HG03095 (cell line): ENCODE data around the gene HHEX.

Experiments
- ATAC-seq: cut with Tn5 transposase; IDR thresholded peaks from one replicate; pipeline ENCODE4 v1.9.1; 2021; ENCODE audit warnings: moderate library complexity; ENCODE audit not compliant: unreplicated experiment

Gene HHEX

DNA sequence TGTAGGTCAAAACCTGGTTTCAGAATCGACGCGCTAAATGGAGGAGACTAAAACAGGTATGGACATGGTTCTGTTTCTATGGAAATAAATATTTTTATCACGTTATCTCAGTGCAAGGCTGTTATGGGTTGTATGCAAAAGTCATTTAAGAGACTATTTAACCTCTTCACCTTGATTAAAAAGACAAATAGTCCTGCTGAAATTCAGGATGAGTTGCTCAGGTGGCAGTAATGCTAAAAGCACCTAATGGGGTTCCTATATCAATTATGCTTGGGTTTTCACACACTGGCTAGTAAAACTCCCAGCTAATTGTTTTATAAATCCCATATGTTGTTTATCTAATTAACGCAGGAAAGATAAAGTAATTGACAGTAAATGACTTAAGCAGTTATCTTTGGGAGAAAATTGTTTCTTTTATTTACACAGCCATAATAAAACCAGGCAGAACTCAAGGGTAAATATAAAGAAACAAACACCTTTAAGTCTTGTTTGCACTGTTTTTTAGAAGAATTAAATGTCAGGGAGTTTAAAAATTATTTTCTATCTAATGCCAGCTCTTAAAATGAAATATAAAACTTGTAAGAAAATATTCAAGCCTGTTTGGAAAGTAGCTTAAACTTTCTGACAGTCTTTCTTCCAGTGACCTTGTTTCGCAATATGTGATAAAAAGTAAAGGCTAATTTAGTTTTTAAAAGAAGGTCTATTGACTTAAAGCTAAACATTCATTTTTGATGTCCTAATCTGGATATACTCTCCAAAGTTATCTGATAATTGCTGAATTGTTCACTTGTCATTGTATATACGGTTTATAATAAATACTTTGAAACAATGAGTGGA lies 3.2 kb downstream of the HHEX start:
- no peak for ATAC-seq

DNA sequence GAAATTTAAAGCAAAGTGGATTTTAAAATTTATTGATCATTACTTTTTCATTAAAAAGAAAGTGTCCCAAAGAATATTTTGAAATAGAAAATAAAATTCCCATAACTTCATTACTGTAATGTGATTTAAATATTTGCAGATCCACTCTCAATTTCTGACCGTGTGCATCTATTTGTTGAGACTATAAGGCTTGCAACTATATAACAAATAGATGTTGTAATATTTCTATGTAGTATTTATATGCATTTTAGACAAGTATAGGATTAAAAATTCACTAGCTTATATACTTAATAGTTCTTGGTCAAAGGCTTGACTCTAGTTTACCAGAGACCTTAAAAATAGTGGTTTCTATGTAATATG lies 3.8 kb downstream of the HHEX start:
- no peak for ATAC-seq

DNA sequence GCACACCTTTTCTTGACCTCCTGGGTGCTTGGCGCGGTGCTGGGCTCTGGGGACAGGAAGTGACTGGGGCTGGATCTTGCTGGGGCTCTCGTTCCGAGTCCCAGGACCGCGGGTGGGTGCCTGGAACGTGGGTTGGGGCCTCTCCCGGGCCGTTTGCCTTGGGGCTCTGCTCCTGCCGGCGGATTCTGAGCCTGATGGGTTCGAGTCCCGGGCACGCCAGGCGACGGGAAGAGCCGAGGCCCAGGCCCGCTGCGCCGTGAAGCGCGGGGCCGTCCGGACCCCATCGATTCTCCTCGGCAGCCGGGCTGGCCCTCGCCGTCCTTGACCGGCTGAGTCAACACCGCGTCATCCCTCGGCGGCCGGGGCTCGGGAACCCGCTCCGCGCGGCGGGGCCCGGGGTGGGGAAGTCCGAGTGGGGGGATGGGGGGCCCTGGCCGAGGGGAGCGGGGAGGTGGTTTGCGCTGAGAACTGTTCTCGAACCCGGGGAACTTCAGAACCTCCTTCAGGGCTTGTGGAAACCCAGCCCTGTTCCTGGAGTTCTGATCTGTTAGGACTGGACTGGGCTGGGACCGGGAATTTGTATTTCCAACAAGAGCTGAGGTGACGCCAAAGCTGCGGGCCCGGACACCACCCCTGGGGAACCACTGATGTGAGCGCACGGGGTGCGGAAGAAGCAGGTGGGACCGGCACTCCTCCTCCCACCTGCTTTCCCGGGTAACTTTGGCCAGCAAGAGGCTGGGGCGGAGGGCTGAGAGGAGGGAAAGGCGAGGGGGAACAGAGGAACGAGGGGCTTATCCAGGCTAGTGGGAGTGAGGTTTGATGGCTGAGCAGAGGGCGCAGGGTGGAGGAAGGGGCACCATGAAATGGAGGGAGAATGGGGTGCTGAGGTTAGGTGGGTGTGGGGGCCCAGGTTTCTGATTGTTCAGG lies 6.2 kb downstream of the HHEX start:
- no peak for ATAC-seq

DNA sequence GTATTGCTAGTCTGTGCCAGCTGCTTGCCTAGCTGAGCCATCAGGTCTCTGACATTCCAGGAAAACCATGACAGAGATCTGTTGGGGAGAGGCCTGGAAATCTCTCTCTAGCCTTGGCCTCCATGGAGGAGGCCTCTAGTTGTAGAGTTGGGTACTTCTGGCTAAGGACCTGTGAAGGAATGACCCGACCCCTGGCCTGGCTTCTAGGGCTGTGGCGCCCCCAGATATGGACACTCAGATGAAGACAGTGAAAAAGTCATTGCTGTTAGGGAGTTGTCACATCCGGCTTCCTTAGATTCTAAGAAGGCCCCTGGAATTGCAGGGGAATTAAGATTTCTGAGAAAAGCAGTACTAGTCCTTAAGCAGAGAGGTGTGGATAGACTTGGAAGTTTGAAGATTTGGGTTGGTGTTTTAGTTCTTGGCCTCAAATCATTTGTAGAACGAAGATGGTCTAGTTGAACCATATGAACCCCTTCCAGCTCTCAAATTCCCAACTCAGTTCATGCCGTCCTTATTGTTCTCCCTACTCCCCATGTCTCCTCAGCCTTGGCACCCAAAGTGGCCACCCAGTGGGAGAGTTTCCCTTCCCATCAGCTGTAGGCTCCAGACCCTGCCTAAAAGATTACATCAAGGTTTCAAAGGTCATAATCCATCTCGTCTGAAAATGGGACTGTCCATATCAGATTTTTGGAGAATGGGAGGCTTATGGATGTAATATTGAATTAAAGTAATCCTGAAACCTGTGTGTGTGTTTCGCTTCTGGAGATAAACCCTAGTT lies 7.0 kb downstream of the HHEX start:
- ATAC-seq = no peak

DNA sequence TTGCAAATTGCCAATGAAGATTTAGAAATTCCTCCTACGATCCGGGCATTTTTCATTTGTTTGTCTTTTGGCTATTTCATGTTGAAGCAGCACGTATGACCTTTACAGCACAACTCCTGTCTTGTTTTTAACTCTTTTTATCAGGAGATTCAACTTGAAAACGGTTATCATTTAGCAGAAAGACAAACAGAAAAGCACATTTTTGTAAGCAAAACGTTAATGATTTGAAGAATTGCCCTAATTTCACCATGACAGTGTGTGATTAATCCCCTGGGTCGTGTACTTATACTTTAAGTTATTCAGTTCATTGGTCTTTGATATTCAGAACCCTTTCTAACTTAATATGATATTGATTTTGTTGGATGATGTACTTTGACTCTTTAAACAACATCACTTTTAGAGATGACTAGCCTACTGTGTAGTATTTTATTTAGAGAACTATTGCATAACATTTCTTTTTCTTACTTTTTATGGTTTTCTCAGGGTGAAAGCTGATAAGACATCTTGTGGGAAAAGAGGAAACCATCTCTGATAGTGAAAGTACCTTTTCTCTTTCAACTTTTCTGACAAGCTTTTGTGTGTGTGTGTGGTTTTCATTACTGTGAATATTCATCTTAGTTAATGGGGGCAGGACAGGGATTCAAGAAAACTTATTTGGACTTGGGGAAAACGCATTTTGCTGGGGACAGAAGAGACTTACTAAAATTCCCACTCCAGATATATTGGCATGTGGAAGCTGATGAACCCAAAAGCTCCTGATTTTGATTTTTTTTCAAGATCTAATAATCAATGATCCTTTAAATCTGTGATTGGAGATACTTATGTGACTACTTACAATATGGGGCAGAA lies 8.1 kb downstream of the HHEX start:
- ATAC-seq = no peak

DNA sequence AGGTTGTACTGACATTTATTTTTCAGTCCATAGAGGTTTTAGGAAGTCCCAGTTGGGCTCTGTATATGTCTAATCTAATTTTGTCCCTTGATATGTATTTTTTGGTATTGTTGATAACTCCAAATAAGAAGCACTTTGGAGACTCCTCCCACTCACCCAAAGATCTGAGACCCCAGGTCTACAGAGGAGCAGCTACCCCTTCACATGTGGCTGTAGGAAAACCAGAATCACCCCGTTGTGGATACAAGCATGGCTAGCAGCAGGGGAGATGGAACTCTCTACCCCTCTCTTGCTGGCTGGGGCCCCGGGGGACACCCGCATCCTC lies 9.4 kb downstream of the HHEX start:
- no peak for ATAC-seq

DNA sequence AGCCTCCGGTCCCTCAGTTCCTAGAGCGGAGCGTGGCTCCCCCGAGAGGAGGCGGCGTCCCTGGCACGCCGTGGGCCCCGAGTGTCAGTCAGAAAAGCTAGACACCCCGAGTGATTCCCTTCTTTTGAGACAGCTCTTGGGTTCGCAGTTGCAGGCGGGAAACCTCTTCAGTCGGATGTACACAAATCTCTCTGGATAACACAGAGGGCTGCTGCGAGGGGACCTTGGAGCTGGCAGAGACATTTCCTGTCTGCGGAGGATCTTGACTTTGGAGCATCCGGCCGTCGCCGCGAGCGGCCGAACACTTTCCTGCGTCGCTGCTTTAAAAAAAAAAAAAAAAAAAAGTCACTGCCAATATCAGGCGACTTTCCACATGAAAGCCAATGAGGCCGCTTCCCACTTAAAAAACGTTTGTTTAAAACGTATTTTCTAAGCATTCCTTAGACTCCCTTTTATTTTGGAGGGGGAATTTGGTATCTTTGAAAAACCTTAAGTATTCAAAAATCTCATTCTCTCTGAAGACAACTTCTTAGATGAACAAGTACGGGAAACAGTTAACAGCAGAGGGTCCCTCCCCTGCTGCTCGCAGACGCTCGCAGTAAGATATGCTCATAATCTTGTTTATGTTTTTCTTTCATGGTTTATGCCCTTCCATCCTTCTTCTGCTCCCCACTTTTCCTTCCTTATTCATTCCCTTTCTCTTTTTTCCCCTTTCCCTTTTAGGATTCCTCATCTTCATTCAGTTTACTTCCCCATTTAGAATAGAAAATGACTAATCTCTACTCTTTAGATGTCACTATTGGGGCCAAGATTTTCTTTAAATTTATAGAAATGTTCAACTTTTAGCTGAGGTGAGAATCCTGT lies 10.0 kb downstream of the HHEX start:
- no peak for ATAC-seq

DNA sequence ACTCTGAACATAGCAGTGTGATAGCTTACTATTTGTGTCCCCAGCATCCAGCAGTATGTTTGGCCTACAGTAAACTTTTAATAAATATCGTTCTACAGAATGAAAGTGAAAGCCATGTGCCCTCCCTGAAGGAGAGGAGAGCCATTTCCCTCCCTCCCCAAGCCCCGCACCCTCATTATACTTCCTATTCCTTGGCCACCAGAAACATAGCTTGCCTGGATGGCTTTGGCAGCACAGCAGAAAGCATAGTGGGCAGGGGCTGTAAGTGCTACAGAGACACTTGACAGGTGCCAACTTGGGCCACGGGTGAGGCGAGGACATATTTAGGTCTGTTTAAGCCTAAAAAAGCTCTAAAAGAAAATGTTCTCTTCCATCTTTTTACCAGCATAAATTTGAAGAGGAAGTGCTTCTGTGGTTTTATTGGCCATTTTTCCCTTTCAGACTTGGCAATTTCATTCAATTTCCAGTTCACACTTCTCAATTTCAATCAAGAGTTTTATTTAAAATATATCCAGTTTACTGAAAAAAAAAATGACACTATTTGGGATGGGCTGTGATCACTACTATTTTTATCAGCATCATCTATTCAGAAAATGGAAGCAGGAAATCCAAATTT lies 12.7 kb downstream of the HHEX start:
- ATAC-seq = no peak

DNA sequence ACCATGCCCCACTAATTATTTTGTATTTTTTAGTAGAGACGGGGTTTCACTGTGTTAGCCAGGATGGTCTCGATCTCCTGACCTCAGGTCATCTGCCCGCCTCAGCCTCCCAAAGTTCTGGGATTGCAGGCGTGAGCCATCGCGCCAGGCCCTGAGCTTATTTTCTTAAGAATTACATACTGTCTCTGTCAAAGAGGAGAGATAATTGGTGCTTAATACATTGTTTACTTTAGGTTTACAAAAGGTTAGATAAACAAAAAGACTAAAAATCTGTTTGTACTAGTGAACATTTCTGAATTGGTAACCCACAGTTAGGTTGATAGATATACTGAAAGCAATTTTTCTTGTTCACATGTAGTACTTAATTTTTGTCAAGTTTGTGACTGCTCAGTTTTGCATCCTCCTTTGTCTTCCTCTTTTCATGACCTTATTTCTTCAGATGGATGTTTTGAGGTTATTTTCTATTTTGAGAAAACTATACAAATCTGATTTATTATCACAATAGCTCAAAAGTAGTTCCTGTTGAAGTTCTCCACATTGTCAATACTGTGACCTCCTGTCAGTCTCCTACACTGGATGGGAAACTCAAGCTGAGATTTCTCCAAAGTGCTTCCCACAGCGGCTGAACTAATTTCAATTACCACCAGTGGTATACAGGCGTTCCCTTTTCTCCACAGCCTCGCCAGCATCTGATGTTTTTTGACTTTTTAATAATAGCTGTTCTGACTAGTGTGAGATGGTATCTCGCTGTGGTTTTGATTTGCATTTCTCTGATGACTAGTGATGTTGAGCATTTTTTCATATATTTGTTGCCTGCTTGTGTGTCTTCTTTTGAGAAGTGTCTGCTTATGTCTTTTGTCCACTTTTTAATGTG lies 22.5 kb downstream of the HHEX start:
- ATAC-seq = no peak

DNA sequence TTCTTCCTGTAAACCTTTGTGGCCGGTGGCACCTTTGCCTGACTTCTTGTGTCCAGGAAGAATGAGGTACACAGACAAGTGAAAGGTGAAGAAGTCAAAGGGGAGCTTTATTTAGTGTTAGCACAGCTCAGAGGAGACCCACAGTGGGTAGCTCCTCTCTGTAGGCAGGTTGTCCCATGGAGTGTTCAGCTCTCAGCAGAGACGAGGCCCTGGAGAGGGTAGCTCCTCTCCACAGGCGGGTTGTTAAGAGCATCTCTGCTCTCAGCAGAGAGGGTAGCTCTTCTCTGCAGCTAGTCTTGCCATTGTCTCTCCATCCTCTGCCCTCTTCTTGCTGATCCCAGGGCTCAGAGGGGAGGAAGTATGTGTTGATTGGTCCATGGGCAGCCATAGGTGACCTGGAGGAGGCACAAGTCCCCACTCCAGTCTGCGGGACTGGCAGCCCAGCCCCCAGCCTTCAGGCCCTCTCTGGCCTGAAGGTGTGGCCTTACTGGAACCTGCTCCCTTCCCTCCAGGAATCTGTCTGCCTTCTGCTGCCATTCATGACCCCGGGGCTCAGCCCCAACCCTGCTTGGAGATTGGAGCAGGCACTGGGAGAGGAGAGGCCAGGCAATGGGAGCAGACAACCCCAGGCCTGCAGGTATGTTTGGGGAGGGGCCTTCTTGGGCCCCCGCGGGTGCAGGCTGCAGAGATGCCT lies 24.5 kb downstream of the HHEX start:
- no peak for ATAC-seq

DNA sequence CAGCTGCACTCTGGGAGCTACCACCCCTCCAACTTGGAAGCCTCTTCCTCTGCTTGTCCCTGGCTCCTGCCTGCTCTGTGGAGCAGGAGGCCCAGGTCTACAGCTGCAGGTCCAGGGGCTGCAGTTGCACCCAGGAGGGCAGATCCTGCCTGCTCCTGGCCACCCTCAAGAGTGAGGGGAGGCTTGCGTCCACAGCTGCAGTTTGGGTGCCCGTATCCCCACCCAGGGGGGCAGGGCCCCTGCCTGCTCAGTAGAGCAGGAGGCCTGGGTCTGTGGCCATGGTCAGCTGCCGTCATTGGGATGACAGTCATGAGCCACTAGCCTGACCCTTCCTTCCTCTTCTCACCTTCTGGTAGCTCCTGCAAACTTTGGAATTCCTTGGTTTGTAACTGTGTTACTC lies 25.1 kb downstream of the HHEX start:
- ATAC-seq = no peak

DNA sequence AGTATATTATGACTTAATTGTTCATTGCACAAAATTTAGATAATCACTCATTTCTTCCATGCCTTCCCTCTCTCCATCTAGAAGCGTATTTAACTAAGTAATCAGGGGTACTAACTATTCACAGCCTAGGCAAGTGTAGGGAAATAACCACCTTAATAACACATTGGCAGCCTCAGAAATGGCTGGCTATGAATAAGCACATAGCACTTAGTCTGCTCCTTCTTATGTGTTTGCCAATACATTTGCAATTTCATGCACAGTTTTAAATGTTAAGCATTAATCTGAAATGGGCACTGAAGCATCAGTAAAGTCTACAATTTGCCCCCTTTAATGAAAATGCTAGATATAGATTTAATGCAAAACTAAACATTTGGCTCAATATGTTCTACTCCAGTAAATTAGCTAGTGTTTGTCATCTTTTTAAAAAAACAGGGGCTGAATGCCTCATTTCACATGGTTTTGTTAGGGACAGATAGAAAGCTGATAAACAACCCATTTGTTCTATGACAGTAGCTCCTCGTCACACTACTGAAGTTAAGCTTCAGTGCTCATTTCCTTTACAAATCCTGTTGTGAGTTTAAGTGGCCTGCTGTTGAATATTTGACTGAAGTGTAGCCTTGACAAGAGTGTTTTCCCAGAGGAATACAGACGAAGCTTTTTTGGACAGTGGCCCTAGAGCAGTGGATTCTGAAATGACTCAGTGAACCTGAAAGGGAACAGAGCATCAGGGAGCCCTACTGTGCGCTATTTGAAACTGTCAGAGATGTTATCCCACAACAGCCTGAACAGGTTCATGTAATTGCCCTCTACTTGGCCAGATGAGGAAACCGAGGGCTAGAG lies 30.5 kb downstream of the HHEX start:
- no peak for ATAC-seq

DNA sequence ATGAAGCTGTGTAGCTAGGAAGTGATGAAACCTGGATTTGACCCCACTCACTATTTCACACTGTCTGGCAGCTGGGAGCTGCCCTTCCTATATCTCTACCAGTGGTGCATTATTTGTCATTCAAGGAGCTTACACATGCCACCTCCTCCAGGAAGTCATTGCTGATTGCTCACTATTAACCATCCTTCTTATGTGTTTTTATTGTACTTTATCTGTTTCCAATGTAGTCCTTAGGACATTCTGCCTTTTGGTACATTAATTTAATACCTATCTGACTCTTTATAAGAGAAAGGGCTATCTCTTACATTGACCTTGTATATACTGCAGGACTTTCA lies 31.0 kb downstream of the HHEX start:
- ATAC-seq = no peak

DNA sequence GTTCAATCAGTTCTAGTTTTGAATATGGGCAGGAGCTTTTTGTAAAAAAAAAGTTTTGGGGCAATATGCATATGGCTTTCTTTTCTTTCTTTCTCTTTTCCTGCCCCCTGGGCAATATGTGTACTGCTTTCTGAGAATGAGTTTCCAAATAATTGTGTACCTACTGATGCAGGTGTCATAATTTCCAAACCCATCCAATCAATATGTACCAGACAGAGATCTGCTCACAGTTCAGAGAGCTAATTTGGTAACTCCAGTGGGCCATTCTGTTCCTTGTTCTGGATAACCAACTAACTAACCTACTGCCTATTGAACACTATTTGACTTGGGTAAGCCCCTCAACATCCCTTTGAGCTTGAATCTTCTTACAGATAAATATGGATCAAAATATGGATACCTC lies 32.6 kb downstream of the HHEX start:
- ATAC-seq = no peak

DNA sequence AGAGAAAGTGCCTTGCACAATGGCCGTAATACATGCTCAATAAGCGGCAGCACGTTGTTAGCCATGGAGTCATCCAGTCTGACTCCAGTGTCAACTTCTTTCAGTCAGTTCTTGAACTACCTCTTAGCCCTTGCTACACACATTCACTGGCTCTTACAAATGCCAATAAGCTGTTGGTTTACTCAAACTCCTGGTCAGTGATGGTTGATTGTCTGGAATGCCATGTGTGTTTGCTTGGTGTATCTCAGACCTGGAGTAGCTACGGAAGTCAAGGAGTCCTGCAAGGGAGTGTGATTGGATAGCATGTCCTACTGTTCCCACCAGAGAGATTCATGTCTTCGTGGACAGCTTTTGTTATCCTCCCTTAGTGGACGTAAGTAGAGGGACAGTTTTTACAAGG lies 37.4 kb downstream of the HHEX start:
- no peak for ATAC-seq

DNA sequence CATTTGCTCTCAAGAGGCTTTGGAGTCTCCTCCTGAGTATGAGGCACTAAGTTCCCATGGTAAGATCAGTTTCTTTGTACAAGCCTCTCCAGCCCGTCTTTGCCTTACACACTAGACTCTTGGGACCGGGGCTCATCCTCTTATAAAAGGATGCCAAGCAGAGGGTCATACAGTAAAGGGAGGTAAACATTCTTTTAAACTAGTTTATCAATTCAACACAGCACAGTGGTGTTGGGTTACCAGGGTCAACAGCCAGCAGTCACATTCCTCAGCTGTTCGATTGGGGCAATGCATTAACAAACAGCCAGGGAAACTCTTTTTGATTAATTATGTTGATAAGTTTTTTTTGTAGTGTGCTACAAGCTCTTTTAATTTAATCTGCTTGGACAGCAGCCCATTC lies 37.8 kb downstream of the HHEX start:
- ATAC-seq = no peak

DNA sequence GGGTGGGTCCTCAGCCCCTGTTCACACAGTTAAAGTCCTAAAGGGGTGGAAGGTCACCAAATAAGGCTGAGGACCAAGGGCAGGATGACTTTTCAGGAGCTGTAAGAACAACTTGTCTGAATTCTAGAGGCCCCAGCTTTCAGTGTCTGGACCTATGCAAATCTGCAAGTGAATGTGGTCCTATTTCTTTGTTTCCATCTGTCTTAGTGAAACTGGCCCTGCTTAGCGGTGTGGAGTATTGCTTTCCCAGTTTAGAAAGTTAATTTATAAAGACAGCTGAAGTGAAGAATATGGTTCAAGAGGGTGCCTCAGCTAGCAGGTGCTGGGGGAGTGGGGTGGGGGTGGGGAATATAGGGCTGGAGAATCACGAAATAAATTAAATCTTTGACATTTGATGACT lies 40.1 kb downstream of the HHEX start:
- peak; percentile 98 for ATAC-seq
